HG03558 (cell line): Measurements from ENCODE around the gene MPP1.
A peak's percentile ranks its signal among the peaks of the same experiment; 100 is the strongest.

Source experiments
- ATAC-seq: cut with Tn5 transposase; IDR thresholded peaks from one replicate; pipeline ENCODE4 v1.9.1; 2021; ENCODE audit warnings: moderate number of reproducible peaks; ENCODE audit not compliant: unreplicated experiment; ENCODE audit errors: extremely low read depth

Gene MPP1

DNA sequence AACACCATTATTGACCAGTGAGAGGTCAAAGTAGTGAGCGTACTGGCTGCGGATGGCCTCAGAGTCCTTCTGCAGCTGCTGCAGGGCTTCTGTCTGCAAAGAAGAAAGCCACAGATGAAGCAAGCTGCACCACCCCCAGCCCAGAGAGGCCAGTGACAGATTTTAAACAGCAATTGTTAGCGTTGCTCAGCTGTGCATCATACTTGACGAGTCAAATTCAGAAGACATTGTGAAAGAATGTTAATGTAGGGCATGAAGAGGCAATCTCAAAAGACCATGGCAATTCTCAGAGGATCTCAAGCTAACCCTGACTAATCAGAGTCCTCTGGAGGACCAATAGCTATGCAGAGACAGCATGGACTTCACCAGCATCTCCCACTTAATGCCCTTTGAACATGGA is 26.0 kb downstream of the MPP1 start:
- ATAC-seq: no peak

- ATAC-seq: no peak
Measured at GRCh38 chrX:154776753-154777152, 28.5 kb downstream of the MPP1 start.

DNA sequence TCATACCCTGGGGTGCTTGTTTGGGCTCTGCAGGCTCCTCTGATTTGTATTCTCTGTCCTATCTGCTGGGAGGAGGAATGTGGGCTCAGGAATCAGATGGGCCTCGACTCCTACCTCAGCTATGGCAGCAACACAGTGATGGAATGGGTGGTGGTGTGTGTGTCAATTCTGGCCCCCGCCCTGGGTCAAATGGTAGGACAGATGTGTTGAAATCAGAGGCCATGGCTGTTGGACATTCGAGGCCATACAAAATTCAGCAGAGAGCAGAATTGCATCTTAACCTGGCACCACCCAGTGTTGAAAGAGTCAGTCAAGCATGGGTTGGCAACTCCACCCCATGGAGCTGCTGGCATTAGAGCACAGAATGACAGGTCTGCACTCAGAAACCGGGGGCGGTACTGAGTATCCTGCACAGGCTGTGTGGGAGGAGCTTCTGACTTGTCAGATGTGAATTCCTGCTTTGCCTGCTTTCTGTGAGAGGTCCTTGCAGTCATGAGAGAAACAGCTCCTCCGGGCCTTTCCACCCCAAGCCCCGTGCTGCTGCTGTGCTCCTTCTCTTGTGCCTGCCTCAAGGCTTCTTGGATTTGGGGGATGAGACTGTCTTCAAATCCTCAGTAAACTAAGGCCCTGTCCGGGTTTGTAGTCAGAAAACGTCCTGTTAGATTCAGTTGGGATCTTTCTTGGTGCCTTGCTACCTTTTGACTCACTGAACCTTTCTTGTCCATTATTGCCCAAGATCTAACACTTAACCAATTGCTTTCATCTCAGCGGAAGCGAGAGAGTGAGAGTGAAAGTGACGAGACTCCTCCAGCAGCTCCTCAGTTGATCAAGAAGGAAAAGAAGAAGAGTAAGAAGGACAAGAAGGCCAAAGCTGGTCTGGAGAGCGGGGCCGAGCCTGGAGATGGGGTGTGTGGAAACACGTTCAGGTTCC is 29.6 kb downstream of the MPP1 start:
- ATAC-seq: no peak

- ATAC-seq: no peak
Measured at GRCh38 chrX:154774622-154775021, 30.7 kb downstream of the MPP1 start.

DNA sequence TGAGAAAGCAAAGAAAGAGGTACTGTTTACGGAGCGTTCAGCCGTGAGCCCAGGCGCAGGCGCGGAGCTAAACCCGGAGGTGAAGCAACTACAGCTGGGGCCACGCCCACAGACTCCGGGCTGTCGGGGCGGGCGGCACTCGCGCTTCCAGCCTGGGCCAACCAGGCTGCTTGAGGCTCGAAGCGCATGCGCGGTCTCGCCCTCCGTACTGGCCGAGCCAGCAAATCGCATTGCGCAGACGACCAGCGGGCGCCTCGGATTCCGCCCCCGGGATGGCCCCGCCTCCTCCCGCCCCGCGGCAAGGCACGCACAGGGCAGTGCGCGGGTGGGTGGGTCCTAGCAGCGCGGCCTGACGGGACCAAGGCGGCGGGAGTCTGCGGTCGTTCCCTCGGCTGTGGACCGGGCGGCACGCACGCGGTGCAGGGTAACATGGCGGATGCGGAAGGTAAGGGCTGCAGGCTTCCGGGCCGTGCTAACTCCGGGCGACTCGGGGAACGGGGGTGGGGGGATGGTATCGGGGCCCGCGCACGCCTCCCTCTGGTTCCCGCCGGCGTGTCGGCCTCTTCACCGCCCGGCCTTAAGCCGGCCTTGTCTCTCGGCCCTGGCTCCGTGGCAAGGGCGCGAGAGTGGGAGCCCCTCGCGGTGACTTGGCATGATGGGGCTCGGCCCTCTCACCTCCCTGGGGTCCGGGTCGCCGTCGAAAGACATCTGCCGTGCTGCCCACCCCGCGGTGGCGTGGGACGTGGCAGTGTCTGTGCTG is 42.6 kb downstream of the MPP1 start, which contains the start of gene DKC1:
Gene DKC1 (plus strand): TSS at position 328 of the 760 bp plus-strand sequence. CDS start 102 bp downstream, at position 430.
- peak; percentile 90 for ATAC-seq

DNA sequence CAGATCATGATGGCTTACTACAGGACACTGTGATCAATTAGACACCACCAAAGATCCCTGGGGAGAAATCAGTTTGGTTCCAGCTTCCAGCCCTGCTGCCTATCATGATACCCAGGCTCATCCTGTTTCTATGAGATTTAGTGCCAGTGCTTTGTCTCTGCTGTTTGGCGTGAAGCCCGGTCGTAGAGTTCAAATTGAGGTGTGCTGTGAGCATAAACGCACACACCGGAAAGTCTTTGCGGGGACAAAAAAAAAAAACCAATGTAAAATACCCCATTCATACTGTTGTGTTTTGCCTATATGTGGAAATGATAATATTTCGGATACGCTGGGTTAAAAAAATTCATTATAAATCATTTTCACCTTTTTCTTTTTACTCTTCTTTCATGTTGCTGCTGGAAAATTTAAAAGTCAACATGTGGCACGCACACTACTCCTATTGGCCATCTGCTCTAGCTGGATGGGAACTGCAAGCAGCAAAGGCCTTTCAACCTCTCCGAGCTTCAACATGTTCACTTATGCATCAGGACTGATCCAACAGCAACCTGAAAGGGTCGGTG is 43.2 kb downstream of the MPP1 start:
- ATAC-seq: no peak

- no peak for ATAC-seq
Measured at GRCh38 chrX:154758696-154759095, 46.6 kb downstream of the MPP1 start.

DNA sequence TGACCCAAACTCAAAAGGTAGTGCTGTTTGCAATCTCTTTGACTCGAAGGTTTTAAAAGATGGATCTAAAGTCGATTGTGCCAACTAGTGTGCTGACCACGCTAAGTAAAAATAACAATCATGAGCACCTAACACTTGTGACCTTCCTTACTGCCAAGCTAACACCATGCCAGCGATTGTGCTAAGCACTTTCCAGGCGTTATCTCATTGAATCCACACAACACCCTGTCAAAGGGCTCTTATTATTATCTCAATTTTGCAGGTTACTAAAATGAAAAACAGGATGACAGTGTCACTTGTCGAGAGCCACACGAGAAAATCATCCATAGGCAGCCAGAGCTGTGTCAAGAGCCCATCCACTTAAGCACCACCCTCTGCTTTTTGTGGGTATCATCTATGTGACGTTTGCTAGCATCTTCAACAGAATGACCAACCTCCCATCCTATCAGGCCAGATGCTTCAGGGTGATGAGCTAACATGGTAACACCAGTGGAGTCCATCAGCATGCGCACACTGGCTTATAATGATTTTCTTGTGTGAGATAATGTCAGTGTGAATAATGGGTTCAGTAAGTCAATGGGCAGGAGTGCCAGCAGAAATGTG is 53.5 kb downstream of the MPP1 start:
- no peak for ATAC-seq

GRCh38 chrX:154751203-154751668 is 54.0 kb downstream of the MPP1 start:
- no peak for ATAC-seq

DNA sequence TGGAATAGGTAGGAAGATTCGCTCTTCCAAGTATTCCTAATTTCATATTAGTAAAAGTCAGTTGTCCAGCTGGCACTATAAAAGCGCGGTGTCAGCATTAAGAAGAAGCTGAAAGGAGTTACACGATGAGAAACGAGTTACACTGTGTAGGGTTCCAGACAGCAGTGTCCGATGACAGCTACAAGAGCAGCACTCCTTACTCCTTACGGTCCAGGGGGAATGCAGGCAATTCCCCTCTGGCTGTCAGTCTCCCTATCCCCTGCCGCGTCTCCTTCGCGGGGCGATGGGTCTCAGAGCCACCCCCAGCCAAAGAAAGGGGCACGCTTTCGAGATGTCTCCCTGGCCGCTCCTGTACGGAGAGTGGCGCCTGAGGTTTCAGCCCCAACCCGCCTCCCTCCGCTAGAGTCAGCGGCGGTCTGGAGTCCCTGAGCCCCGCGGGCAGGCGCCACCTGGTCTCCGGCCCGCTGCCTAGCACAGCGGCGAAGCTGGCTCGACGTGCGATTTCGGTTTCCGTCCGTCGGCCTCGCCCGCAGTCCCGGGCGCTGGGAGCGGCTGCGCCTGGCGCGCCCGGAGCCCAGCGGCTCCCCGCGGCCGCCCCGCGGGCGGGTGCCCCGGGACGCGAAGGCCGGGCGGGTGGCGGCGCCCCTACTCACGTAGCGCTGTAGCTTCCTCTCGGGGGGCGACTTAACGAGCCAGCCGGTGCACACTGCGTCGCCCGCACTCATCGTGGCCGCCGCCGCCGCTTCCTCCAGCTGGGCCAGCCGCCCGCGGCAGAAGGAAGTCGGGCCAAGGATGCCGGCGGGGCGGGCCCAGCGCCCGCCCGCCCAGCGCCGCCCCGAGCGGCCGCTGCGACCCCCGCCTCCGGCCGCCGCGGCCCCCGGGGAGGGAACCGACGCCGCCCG is 54.7 kb downstream of the MPP1 start, which contains the start of gene GAB3:
Gene GAB3 (minus strand): TSS at position 777 of the 902 bp plus-strand sequence. CDS start 52 bp downstream, at position 725.
- no peak for ATAC-seq

DNA sequence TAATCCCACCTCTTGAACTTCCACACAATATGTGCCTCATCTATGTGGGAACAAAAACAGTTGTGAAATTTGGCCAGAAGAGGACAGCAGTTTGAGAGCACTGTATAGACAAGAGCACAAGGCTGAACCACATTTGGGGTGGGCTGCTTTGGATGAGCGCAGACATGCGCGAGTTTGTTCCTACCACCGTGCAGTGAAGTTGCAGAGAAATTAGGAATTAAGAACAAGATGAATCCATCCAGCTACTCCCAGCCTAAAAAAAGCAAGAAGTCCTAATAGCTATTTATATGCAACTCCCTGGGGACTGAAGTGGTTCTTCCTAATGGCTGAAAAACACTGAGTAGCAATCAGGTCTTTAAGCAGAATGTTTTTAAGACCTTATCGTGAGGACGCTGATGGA is 55.4 kb downstream of the MPP1 start:
- ATAC-seq: no peak

- ATAC-seq: no peak
Measured at GRCh38 chrX:154748712-154749339, 56.5 kb downstream of the MPP1 start.

GRCh38 chrX:154742613-154743012 is 62.7 kb downstream of the MPP1 start:
- ATAC-seq: no peak

DNA sequence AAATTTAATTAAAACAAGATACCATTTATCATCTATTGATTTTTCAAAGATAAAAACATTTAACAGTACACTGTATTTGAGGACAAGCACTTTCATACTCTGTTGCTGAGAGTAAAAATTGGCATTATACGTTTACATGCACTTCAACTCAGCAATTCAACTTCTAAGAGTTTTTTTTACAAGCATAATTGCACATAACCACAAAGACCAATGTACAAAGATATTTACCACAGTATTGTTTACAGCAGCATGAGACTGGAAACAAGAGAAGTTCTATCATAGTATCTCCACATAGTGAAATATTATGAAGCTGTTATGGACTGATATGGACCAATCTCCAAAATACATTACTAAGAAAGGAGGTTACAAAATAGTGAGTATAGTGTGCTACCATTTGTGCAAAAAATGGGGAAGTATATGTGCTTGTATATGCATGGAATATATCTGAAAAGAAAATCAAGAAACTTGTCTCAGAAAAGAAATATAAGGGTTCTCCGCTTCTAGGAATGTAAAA is 65.3 kb downstream of the MPP1 start:
- ATAC-seq: no peak

DNA sequence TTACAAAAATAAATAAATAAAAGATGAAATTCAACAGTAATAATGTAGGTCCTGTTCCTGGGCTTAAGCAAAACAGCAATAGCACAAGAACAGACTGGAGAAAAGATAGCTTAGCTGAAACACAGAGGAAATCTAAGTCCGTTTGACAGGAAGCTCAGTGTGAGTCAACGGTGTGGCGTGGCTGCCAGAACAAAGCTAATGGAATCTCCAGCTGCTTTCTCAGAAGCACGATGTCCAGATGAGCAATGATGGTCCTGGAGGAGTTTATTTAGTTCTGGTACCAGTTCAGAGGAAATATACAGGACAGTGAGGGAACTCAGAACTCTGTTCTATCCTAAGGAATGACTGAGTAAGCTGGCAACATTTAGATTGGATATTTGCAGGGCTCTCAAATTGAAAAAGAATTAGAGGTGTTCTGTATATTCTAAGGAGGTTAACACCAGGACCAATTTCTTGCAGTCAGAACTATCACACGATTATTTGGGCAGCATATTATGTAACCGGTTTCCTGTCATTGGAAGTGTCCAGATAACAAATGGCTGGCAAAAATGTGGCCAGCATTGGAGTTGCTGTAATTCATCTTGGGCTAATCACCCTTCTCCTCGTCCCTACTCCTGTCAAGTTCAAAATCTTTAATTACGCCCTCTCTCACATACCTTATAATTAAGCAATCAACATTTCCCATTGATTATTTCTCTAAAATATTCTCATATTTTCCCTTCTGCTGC is 67.1 kb downstream of the MPP1 start:
- ATAC-seq: no peak

DNA sequence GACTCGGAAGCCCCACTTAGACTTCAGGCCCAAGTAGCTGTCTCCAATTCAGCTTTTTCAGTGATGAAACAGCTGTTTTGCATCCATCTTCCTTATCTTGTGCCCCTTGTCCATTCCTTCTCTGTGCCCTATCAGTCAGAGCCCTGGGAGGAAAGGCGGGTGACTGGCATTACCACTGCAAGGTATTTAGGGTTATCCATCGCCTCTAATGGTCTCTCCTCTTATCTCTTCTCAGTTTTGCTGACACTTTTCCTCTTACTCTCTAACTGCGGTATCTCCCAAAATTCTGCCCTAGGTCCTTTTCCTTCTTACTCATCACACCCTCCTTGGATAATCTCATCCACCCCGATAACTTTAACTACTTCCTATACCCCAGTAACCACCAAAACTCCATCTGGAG is 68.1 kb downstream of the MPP1 start:
- no peak for ATAC-seq

DNA sequence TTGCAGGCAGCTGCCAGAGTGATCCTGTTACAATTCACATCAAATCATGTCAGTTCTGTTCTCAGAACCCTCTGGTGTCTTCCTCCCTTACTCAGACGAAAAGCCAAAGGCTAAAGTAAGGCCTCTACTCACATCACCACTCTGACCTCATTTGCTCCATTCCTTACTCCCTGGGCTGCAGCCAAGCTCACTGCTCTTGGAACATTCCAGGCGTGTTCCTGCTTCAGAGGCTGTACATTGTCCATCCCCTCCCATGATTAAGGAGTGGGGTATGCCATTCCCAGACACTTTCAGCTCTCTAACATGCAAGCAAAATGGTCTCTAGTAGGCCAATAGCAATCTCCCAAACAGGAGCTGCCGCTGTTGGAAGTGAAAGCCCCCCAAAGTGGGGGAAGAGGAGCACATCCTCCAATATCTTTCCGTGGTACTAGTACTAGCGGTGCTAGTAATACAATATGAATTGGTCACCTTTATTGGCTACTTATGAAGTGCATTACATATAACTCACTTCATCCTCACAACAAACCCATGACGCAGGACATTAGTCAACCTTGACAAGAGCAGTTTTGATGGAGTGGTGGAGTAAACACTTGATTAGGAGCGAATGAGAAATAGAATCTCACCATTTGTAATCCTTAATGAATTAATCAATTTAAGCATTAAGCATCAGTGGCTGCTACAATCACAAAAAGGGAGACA is 69.4 kb downstream of the MPP1 start:
- no peak for ATAC-seq
